Measurements from ENCODE around the gene LIMS2. TPM values are rescaled to one million over a fixed set of nuclear protein-coding genes. Genes with fewer than 3 reads are reported as not detected.

The LIMS2 gene
- polyA plus RNA-seq, 1 experiment: 46.1 TPM

DNA sequence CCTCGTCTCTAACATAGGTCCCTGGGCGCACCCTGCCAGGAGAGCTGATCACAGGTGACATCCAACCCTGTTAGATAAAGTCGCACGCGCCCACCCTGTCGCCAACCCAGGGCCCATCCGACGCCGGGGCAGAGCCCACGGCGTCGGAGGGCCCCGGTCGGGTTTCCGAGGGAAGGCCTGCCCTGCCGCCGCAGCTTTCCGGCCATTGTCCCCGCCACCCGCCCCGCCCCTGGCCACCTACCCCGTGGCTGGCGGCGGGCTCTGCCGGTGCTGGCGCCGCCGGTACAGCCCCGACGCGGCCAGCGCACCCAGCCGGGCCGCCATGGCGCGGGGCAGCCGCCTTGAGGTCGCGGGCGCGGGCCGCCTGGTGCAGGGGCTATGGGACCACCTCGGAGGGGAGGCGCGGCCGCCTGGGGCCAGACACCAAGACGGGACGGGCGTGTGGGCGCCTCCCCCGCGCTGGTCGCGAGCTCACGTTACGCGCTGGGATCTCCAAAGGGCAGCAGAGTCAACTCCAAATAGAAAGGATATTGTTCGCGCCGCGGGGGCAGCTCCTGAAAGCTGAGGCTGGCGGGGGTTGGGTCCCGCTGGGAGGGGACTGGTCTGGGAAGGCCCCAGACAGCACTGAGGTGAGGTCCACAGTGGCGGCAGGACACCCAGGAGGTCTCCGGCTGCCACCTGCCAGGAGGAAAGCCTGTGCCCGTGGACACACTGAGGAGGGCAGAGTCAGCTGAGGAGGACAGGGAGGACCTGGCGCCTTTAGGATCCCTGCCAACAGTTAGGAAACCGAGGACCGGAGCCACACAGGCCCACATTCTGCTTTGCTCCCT is 11.1 kb downstream of the LIMS2 start:
- ChIA-PET POLR2A (interaction anchor here (1.0 kb wide), 1 partner anchor 11 kb away, joined by 4 read pairs; the partner anchor contains the start of gene LIMS2), CTCF (interaction anchor here (1.4 to 2.4 kb wide), 3 partner anchors 11 to 14 kb away, joined by 3 to 13 read pairs (median 3); partner anchors contain the start of gene LIMS2)
- no peak for DNase-seq (ENCODE audit: low read depth)
- Histone ChIP-seq H3K27me3 (ENCODE audit: control insufficient read depth, insufficient read depth, low read length) (no peaks in the 10 kb centered on the region), H3K36me3 (ENCODE audit: control insufficient read depth, insufficient read depth, low read length) (peaks cover 2% of the 10 kb centered on the region; the same call in 1 of the 2 replicates), H3K4me3 (ENCODE audit: low read depth, low read length) (peak overlapping the region; percentile 14; the same call in 1 of the 2 replicates)
- TF ChIP-seq, protein P1, sequence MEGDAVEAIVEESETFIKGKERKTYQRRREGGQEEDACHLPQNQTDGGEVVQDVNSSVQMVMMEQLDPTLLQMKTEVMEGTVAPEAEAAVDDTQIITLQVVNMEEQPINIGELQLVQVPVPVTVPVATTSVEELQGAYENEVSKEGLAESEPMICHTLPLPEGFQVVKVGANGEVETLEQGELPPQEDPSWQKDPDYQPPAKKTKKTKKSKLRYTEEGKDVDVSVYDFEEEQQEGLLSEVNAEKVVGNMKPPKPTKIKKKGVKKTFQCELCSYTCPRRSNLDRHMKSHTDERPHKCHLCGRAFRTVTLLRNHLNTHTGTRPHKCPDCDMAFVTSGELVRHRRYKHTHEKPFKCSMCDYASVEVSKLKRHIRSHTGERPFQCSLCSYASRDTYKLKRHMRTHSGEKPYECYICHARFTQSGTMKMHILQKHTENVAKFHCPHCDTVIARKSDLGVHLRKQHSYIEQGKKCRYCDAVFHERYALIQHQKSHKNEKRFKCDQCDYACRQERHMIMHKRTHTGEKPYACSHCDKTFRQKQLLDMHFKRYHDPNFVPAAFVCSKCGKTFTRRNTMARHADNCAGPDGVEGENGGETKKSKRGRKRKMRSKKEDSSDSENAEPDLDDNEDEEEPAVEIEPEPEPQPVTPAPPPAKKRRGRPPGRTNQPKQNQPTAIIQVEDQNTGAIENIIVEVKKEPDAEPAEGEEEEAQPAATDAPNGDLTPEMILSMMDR (IDR thresholded peaks at IDR 0.05; ENCODE audit: insufficient read depth, low read depth, low read length): no peak

DNA sequence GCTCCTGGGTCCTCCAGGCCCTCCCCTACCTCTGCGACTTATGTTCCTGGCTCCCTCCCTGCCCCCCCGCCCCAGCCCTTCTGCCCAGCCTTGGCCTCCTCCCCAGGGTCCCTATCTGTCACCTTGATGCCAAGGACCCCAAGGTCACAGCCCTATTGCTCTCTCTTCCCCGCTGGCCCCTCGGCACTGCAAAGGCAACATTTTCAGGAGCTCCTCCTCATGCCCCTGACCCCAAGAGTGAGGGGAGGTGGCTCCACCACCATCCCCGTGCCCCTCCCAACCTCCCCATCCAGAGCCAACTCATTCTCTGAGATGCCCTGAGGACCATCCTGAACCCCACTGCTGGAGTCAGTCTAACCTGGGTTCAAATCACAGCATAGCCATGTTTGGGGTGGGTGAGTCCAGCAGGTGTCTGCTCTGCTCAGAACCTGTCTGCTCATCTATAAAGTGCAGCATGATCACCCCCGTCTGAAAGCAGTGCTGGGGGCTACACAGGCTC is 11.7 kb downstream of the LIMS2 start:
- POLR2A ChIA-PET: interaction anchor here (0.6 kb wide), 1 partner anchor 578 kb away, joined by 4 read pairs; no protein-coding TSS in a partner anchor
- DNase-seq (ENCODE audit: low read depth): no peak
- Histone ChIP-seq H3K36me3 (ENCODE audit: control insufficient read depth, insufficient read depth, low read length) (peaks cover 5% of the 10 kb centered on the region), H3K4me3 (ENCODE audit: low read depth, low read length) (no peak overlapping the region), H3K27me3 (ENCODE audit: control insufficient read depth, insufficient read depth, low read length) (no peaks in the 10 kb centered on the region)
- CTCF ChIA-PET: interaction anchor here (1.0 to 2.4 kb wide), 3 partner anchors 12 to 73 kb away, joined by 3 to 13 read pairs (median 3); partner anchors contain the start of gene LIMS2
- TF ChIP-seq, protein P1 (IDR thresholded peaks at IDR 0.05; ENCODE audit: insufficient read depth, low read depth, low read length): no peak

DNA sequence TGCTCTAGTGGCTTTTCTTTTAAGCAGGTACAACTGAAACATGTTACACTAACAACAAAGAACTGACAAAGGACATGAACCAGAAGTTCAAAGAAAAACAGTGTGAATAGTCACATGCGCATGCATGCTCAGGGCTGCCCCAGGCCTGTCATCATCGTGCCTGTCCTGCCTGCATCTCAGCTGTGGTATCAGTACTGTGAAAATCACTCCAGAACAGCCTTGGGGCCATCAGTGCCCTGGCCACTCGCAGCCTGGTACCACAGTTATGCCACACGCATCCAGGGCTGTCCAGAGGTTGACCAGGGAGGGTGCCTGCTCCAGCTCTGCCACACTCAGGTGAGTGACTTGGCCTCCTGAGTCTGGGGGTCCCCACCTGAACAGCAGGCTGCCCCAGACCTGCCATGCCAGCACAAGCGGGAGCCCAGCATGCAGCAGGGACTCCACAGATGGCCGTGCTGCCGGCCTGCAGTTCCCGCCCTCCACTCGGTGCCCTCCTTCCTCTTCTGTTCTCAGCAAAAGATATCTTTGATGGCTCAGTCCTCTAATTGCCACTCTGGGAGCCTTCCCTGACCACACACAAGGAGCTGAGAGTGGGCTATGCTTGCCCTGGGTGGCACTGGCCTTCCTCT is 12.3 kb downstream of the LIMS2 start:
- no peak overlapping the region for H3K4me3 ChIP-seq (ENCODE audit: low read depth, low read length)
- H3K36me3 ChIP-seq (ENCODE audit: control insufficient read depth, insufficient read depth, low read length): peaks cover 6% of the 10 kb centered on the region
- H3K27me3 ChIP-seq (ENCODE audit: control insufficient read depth, insufficient read depth, low read length): no peaks in the 10 kb centered on the region
- TF ChIP-seq, protein P1 (IDR thresholded peaks at IDR 0.05; ENCODE audit: insufficient read depth, low read depth, low read length): no peak
- POLR2A ChIA-PET: interaction anchor here (0.6 kb wide), 1 partner anchor 578 kb away, joined by 4 read pairs; no protein-coding TSS in a partner anchor
- DNase-seq (ENCODE audit: low read depth): no peak
- CTCF ChIA-PET: interaction anchor here (1.0 to 2.4 kb wide), 5 partner anchors 12 to 72 kb away, joined by 3 to 13 read pairs (median 3); partner anchors contain the start of gene LIMS2

DNA sequence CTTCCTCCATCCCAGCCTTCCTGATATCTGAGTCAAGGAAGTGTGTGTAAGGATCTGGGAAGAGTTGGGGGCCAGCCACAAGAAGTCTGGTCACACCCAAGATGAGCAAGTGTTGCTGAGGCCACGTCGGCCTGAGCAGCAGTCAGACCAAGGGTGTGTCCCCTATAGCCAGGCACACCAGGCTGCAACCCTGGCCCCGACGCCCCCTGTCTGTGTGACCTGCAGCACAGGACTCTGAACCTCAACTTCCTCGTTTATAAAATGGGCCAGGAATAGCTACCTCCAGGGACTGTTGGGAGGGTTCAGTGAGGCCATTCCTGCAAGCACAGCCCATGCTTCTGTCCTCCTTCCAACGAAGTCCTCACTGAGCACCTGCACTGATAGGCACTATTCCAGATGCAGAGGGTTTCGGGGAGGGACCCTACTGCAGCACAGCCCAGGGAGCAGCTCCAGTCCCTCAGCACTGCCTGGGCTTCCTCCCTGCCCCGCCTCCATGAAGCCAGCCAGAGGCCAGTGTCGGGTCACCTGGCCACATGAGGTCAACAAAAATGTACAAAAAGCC is 13.3 kb downstream of the LIMS2 start:
- POLR2A ChIA-PET: no interaction called here
- H3K4me3 ChIP-seq (ENCODE audit: low read depth, low read length): no peak overlapping the region
- H3K27me3 ChIP-seq (ENCODE audit: control insufficient read depth, insufficient read depth, low read length): no peaks in the 10 kb centered on the region
- DNase-seq (ENCODE audit: low read depth): no peak
- CTCF ChIA-PET: interaction anchor here (0.8 to 1.3 kb wide), 3 partner anchors 12 to 70 kb away, joined by 3 to 5 read pairs (median 3); no protein-coding TSS in a partner anchor
- TF ChIP-seq, protein P1 (IDR thresholded peaks at IDR 0.05; ENCODE audit: insufficient read depth, low read depth, low read length): no peak
- H3K36me3 ChIP-seq (ENCODE audit: control insufficient read depth, insufficient read depth, low read length): peaks cover 12% of the 10 kb centered on the region

Data from BJ (cell line).